NCI-H1092 treated with DMSO at 0.1 percent for 48 hours (cell line): Measurements from ENCODE around the gene HLA-DOB.

Source experiments
- DNase-seq: peaks from one replicate; lab custom pipeline; 2025; lab: John Stamatoyannopoulos, UW

HLA-DOB gene

GRCh38 chr6:32816746-32817204 lies at the start of gene HLA-DOB:
Gene HLA-DOB (minus strand): TSS chr6:32817002. CDS start chr6:32816951, 51 bp downstream.
- DNase-seq, result no peak

GRCh38 chr6:32865724-32866443 lies 49.1 kb upstream of the HLA-DOB start:
- DNase-seq, result no peak

GRCh38 chr6:32862725-32863124 lies 45.9 kb upstream of the HLA-DOB start:
- DNase-seq, result no peak

- DNase-seq, result no peak
Observed at GRCh38 chr6:32860674-32861073, 43.9 kb upstream of the HLA-DOB start.

- no peak for DNase-seq
Observed at GRCh38 chr6:32858194-32858593, 41.4 kb upstream of the HLA-DOB start.

GRCh38 chr6:32857156-32857891 lies 40.5 kb upstream of the HLA-DOB start:
- no peak for DNase-seq

GRCh38 chr6:32855467-32856174 lies 38.8 kb upstream of the HLA-DOB start:
- no peak for DNase-seq

GRCh38 chr6:32854376-32855178 lies 37.8 kb upstream of the HLA-DOB start:
- no peak for DNase-seq

- peak; percentile 18 for DNase-seq
Observed at GRCh38 chr6:32853541-32854375, 37.0 kb upstream of the HLA-DOB start, which contains the start of the genes PSMB9 and TAP1. Gene PSMB9 (plus strand): TSS chr6:32854192. CDS start chr6:32854230, 38 bp downstream. Gene TAP1 (minus strand): TSS chr6:32853704. CDS start chr6:32853636, 68 bp downstream.

- DNase-seq, result no peak
Observed at GRCh38 chr6:32852844-32853540, 36.2 kb upstream of the HLA-DOB start.

- DNase-seq, result no peak
Observed at GRCh38 chr6:32852018-32852843, 35.4 kb upstream of the HLA-DOB start.

GRCh38 chr6:32851025-32851424 lies 34.2 kb upstream of the HLA-DOB start:
- no peak for DNase-seq

- no peak for DNase-seq
Observed at GRCh38 chr6:32849126-32849525, 32.3 kb upstream of the HLA-DOB start.

GRCh38 chr6:32847795-32848194 lies 31.0 kb upstream of the HLA-DOB start:
- no peak for DNase-seq

GRCh38 chr6:32847004-32847403 lies 30.2 kb upstream of the HLA-DOB start:
- DNase-seq, result no peak

- no peak for DNase-seq
Observed at GRCh38 chr6:32845384-32845884, 28.6 kb upstream of the HLA-DOB start.

- DNase-seq, result no peak
Observed at GRCh38 chr6:32844839-32845383, 28.1 kb upstream of the HLA-DOB start.

- peak; percentile 80 for DNase-seq
Observed at GRCh38 chr6:32843979-32844838, 27.4 kb upstream of the HLA-DOB start, which contains the start of gene PSMB8. Gene PSMB8 (minus strand): TSS chr6:32844047. CDS start chr6:32843996, 51 bp downstream.
